IMR-90 (cell line): ENCODE data around the gene PRR5.

Experiments used
- BHLHE40 ChIP-seq: fragments of 150-350 bp; IDR thresholded peaks from 2 replicates; pipeline ENCODE4 v1.6.1; 2016; ENCODE audit warnings: mild to moderate bottlenecking, low read depth, low read length
- CTCF ChIP-seq: conservative IDR thresholded peaks from 2 replicates; pipeline ENCODE4 v1.5.1; 2012; ENCODE audit warnings: mild to moderate bottlenecking, low read depth, low read length, improper control_type of control experiment
- ELK1 ChIP-seq: fragments of 150-350 bp; IDR thresholded peaks from 2 replicates; pipeline ENCODE4 v1.6.1; 2016; ENCODE audit warnings: low read depth, mild to moderate bottlenecking, low read length, moderate library complexity, borderline replicate concordance
- MAFK ChIP-seq: IDR thresholded peaks from 2 replicates; pipeline ENCODE4 v1.6.1; 2012; ENCODE audit warnings: low read depth, low read length, improper control_type of control experiment
- MAZ ChIP-seq: IDR thresholded peaks from 2 replicates; pipeline ENCODE4 v1.6.1; 2012; ENCODE audit warnings: low read depth, mild to moderate bottlenecking, low read length, improper control_type of control experiment, moderate library complexity, borderline replicate concordance
- POLR2A ChIP-seq: IDR thresholded peaks from 2 replicates; pipeline ENCODE4 v1.6.1; 2012; ENCODE audit warnings: mild to moderate bottlenecking, low read depth, low read length
- RAD21 ChIP-seq: IDR thresholded peaks from 2 replicates; pipeline ENCODE4 v1.6.1; 2012; ENCODE audit warnings: low read length, improper control_type of control experiment
- SMC3 ChIP-seq: fragments of 150-350 bp; IDR thresholded peaks from 2 replicates; pipeline ENCODE4 v1.6.1; 2016; ENCODE audit warnings: low read depth, mild to moderate bottlenecking, antibody characterized with exemption, low read length, moderate library complexity
- USF2 ChIP-seq: fragments of 150-350 bp; IDR thresholded peaks from 2 replicates; pipeline ENCODE4 v1.6.1; 2017; ENCODE audit warnings: mild to moderate bottlenecking, antibody characterized with exemption, low read length, low read depth

GRCh38 chr22:44739024-44739423 lies 37.0 kb downstream of the PRR5 start:
- no peak for TF ChIP-seq CTCF
- TF ChIP-seq MAFK = no peak
- no peak for TF ChIP-seq POLR2A
- TF ChIP-seq RAD21 = no peak
- TF ChIP-seq SMC3 = no peak
- TF ChIP-seq ELK1 = no peak
- no peak for TF ChIP-seq MAZ
- TF ChIP-seq BHLHE40 = no peak
- TF ChIP-seq USF2 = no peak
